HepG2 (cell line): ENCODE results near the gene RPL41. TPM values are rescaled to one million over a fixed set of nuclear protein-coding genes. Genes with fewer than 3 reads are reported as not detected.

Experiments
- ARID2 ChIP-seq: sonication (generic); formaldehyde crosslinking; IDR thresholded peaks from 2 replicates; pipeline ENCODE4 v1.8.1; 2022; ENCODE audit warnings: mild to moderate bottlenecking, missing genetic modification reagents, borderline replicate concordance
- CEBPG ChIP-seq: IDR thresholded peaks from 2 replicates; pipeline ENCODE4 v1.6.1; 2016
- DBP ChIP-seq: sonication (generic); formaldehyde crosslinking; IDR thresholded peaks from 2 replicates; pipeline ENCODE4 v1.4.0; 2020; ENCODE audit warnings: missing genetic modification reagents; ENCODE audit errors: not compliant biosample characterization
- MEIS1 ChIP-seq: sonication (generic); formaldehyde crosslinking; IDR thresholded peaks from 2 replicates; pipeline ENCODE4 v1.9.0; 2021; ENCODE audit warnings: mild to moderate bottlenecking, missing genetic modification reagents, moderate library complexity, borderline replicate concordance
- MNT ChIP-seq: fragments of 450-650 bp; IDR thresholded peaks from 2 replicates; pipeline ENCODE4 v1.6.1; 2016
- NAIF1 ChIP-seq: sonication (generic); formaldehyde crosslinking; IDR thresholded peaks from 2 replicates; pipeline ENCODE4 v1.5.0; 2020; ENCODE audit warnings: mild to moderate bottlenecking, missing genetic modification reagents, borderline replicate concordance
- POLR2AphosphoS5 ChIP-seq: IDR thresholded peaks from 2 replicates; pipeline ENCODE4 v1.6.1; 2012; ENCODE audit warnings: low read depth, low read length
- RARA ChIP-seq: IDR thresholded peaks from 2 replicates; pipeline ENCODE4 v1.6.1; 2016; ENCODE audit warnings: missing genetic modification reagents, missing compliant biosample characterization
- RBM39 ChIP-seq: fragments of 200-400 bp; formaldehyde crosslinking; IDR thresholded peaks from one replicate; pipeline ENCODE4 v1.6.1; 2018; ENCODE audit warnings: antibody characterized with exemption, mild to moderate bottlenecking, low read depth, low read length; ENCODE audit not compliant: poor library complexity, severe bottlenecking
- REPIN1 ChIP-seq: sonication (generic); formaldehyde crosslinking; IDR thresholded peaks from 2 replicates; pipeline ENCODE4 v1.8.0; 2022; ENCODE audit warnings: missing genetic modification reagents, low read depth, mild to moderate bottlenecking, borderline replicate concordance
- RNF2 ChIP-seq: fragments of 450-650 bp; conservative IDR thresholded peaks from 2 replicates; pipeline ENCODE4 v1.6.1; 2016; ENCODE audit warnings: low read depth
- SSRP1 ChIP-seq: IDR thresholded peaks from 2 replicates; pipeline ENCODE4 v1.6.1; 2016; ENCODE audit warnings: control low read depth
- ZBTB49 ChIP-seq: sonication (generic); formaldehyde crosslinking; IDR thresholded peaks from 2 replicates; pipeline ENCODE4 v1.4.0; 2020; ENCODE audit warnings: missing genetic modification reagents, borderline replicate concordance
- ZNF121 ChIP-seq: sonication (generic); formaldehyde crosslinking; IDR thresholded peaks from 2 replicates; pipeline ENCODE4 v1.5.0; 2020; ENCODE audit warnings: mild to moderate bottlenecking, missing genetic modification reagents
- ZNF552 ChIP-seq: sonication (generic); formaldehyde crosslinking; IDR thresholded peaks from 2 replicates; pipeline ENCODE4 v1.9.0; 2022; ENCODE audit warnings: missing genetic modification reagents, mild to moderate bottlenecking, borderline replicate concordance
- ZNF556 ChIP-seq: sonication (generic); formaldehyde crosslinking; IDR thresholded peaks from 2 replicates; pipeline ENCODE4 v1.4.0; 2020; ENCODE audit warnings: mild to moderate bottlenecking, missing genetic modification reagents, borderline replicate concordance
- ZNF557 ChIP-seq: sonication (generic); formaldehyde crosslinking; IDR thresholded peaks from 2 replicates; pipeline ENCODE4 v1.4.0; 2020; ENCODE audit warnings: missing genetic modification reagents
- ZNF790 ChIP-seq: sonication (generic); formaldehyde crosslinking; IDR thresholded peaks from 2 replicates; pipeline ENCODE4 v1.8.0; 2022; ENCODE audit warnings: missing genetic modification reagents, mild to moderate bottlenecking, borderline replicate concordance
- polyA plus RNA-seq, 8 experiments: library from polyadenylated mRNA; depleted of rRNA in 3 of 8; stranded (reverse) in 7 of 8; unstranded in 1 of 8; fragments of >200 nt; fragmentation: Illumina TruSeq in 4 of 8; extraction: Trizol in 4 of 8; gene quantifications; 2 replicates each; pipeline versions ENCODE4 v1.2.1 to v1.2.3, GENCODE V29; 2011 to 2016; ENCODE audit warnings: low read depth in 4 of 8, missing spikeins in 1 of 8, mixed read lengths in 1 of 8; ENCODE audit not compliant: insufficient read depth in 1 of 8
- total RNA-seq, 5 experiments: library from RNA; depleted of rRNA; stranded (reverse); fragments of >200 nt; fragmentation: Illumina TruSeq; extraction: Trizol; gene quantifications; 2 replicates each; pipeline ENCODE4 v1.2.3, GENCODE V29; 2016; ENCODE audit warnings: low read depth in 1 of 5
- TF ChIP-seq, protein P1 (sequence below): sonication (generic); formaldehyde crosslinking; IDR thresholded peaks from 2 replicates; pipeline ENCODE4 v1.5.1; 2020; ENCODE audit warnings: missing genetic modification reagents, mild to moderate bottlenecking, borderline replicate concordance
- TF ChIP-seq, protein P2 (sequence below): sonication (generic); formaldehyde crosslinking; IDR thresholded peaks from 2 replicates; pipeline ENCODE4 v1.8.1; 2023; ENCODE audit warnings: missing genetic modification reagents, mild to moderate bottlenecking, borderline replicate concordance

RPL41 gene
- total and polyA plus RNA-seq, 2 of the 13 experiments (the other 11 are each of a cell fraction or from before 2014, with no cell fraction given) = 4,012 to 7,670 TPM

DNA sequence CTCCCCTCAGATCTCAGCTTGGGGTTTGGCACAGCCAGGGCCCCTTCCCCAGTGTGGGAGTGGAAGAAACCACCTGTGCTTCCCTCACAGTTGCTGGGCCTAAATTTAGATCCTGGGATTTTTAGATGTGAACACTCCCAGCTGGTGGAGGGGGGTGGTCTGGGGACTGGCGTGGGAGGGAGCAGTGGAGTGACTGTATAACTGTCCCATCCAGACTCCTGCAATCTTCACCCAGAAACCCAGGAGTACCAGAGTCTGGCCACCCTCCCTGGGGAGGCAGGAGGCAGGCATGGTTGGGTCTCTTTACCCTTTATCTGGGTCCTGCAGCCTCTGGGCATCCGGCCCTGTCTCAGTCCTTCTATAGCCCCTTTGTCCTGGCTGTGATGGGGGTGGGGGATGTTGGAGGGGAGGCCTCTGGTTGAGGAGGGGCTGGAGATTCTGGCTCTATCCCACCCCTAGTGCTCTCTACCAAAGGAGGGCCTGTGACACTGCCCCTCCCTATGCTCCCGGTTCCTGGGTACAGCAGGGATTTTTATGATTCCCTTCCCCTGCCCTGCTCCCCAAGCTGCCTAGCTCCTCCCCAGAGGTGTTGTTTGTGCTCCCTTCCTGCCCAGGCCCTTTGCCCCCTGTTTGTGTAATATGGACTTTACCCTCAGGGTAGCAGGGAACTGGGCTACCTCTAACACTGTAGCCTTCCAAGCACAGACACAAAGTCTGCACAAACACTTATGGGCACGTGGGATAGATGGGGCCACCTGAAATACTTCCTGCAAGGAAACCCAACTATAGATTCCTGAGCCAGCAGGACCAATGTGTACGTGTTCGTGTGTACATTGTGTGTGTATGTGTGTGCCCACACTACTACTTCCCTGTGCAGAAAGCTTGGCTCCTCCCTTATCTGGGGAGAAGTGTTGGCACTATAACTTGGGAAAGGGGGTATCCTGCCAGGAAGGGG is 34.8 kb upstream of the RPL41 start (continued):
- TF ChIP-seq, protein P1, sequence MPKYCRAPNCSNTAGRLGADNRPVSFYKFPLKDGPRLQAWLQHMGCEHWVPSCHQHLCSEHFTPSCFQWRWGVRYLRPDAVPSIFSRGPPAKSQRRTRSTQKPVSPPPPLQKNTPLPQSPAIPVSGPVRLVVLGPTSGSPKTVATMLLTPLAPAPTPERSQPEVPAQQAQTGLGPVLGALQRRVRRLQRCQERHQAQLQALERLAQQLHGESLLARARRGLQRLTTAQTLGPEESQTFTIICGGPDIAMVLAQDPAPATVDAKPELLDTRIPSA (CRISPR knock-in tag) = no peak
- peak; percentile 93 for TF ChIP-seq CEBPG (CRISPR knock-in tag)
- TF ChIP-seq RNF2 = 0 out of 2 replicates have a peak, but pooled peaks have one; percentile 17
- TF ChIP-seq ZBTB49 (CRISPR knock-in tag) = peak; percentile 66; the same call in 1 of the 2 replicates
- 0 out of 2 replicates have a peak, but pooled peaks have one; percentile 73 for TF ChIP-seq ARID2
- TF ChIP-seq, protein P2, sequence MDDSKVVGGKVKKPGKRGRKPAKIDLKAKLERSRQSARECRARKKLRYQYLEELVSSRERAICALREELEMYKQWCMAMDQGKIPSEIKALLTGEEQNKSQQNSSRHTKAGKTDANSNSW (CRISPR knock-in tag) = no peak
- TF ChIP-seq REPIN1 (CRISPR knock-in tag) = peak; percentile 88
- peak; percentile 62; the same call in 1 of the 2 replicates for TF ChIP-seq ZNF121 (CRISPR knock-in tag)
- peak; percentile 97; the same call in 1 of the 2 replicates for TF ChIP-seq ZNF556 (CRISPR knock-in tag)
- TF ChIP-seq MEIS1 (CRISPR knock-in tag) = 0 out of 2 replicates have a peak, but pooled peaks have one; percentile 93
- no peak for TF ChIP-seq NAIF1 (CRISPR knock-in tag)
- TF ChIP-seq MNT = peak; percentile 87
- TF ChIP-seq POLR2AphosphoS5 = peak; percentile 72
- TF ChIP-seq RARA = peak; percentile 99
- no peak for TF ChIP-seq DBP (CRISPR knock-in tag)
- peak; percentile 89 for TF ChIP-seq ZNF557
- no peak for TF ChIP-seq ZNF790
- TF ChIP-seq ZNF552 (CRISPR knock-in tag) = peak; percentile 94; the same call in 1 of the 2 replicates
- no peak; the same call in none of the 2 replicates for TF ChIP-seq SSRP1 (CRISPR knock-in tag)
- peak; percentile 40 for TF ChIP-seq RBM39
